Right renal pelvis (tissue), 4 donors: Measurements from ENCODE around the gene PLAAT3. TPM values are rescaled to one million over a fixed set of nuclear protein-coding genes. Genes with fewer than 3 reads are reported as not detected.
"Not testable (repeated sequence)": the region's sequence is repeated elsewhere in the genome, so short reads cannot be mapped to it uniquely, and the experiment has no call there.

ENCODE experiments used
- DNase-seq, 4 donors: peaks; one replicate each; pipeline ENCODE4 v3.0.0-alpha.2; 2013; ENCODE audit warnings: low read depth in 4 of 4, low spot score in 3 of 4, missing footprints in 1 of 4
- polyA plus RNA-seq, 4 donors: library from polyadenylated mRNA; unstranded; fragments of 120-200 nt; gene quantifications; one replicate each; pipeline ENCODE4 v1.2.1, GENCODE V29; 2013; ENCODE audit not compliant: insufficient read length in 4 of 4

Gene PLAAT3
- polyA plus RNA-seq: 10 to 100 TPM; 11.4 to 21.1 (median 16.6) TPM

GRCh38 chr11:63614136-63614671, at the start of gene PLAAT3:
TSS of gene PLAAT3 (minus strand) at chr11:63614433. CDS start at chr11:63614014, 419 bp downstream.
- no peak for DNase-seq

- DNase-seq: no peak
These were observed 49.6 kb upstream of the PLAAT3 start for GRCh38 chr11:63663809-63664208.

GRCh38 chr11:63660972-63661371, 46.7 kb upstream of the PLAAT3 start:
- DNase-seq: no peak

GRCh38 chr11:63652671-63653070, 38.4 kb upstream of the PLAAT3 start:
- DNase-seq: no peak

- no peak for DNase-seq
These were observed 29.0 kb upstream of the PLAAT3 start for GRCh38 chr11:63643205-63643604.

GRCh38 chr11:63641727-63642126, 27.5 kb upstream of the PLAAT3 start:
- no peak for DNase-seq

- DNase-seq: no peak
These were observed 25.1 kb upstream of the PLAAT3 start for GRCh38 chr11:63639199-63639832.

- not testable (repeated sequence) for DNase-seq
These were observed 24.2 kb upstream of the PLAAT3 start for GRCh38 chr11:63638436-63638835.

GRCh38 chr11:63635762-63636465, 21.7 kb upstream of the PLAAT3 start:
- no peak for DNase-seq

GRCh38 chr11:63629426-63629825, 15.2 kb upstream of the PLAAT3 start:
- no peak for DNase-seq

- DNase-seq: no peak
These were observed 9.4 kb upstream of the PLAAT3 start for GRCh38 chr11:63623513-63624140.

GRCh38 chr11:63622323-63622722, 8.1 kb upstream of the PLAAT3 start:
- no peak for DNase-seq

GRCh38 chr11:63621071-63621470, 6.8 kb upstream of the PLAAT3 start:
- no peak for DNase-seq

- no peak for DNase-seq
These were observed 5.7 kb upstream of the PLAAT3 start for GRCh38 chr11:63619967-63620366.

- not testable (repeated sequence) for DNase-seq
These were observed 3.5 kb upstream of the PLAAT3 start for GRCh38 chr11:63617686-63618085.

- DNase-seq: no peak
These were observed 2.7 kb upstream of the PLAAT3 start for GRCh38 chr11:63616953-63617352.

GRCh38 chr11:63613517-63614135, 607 bp downstream of the PLAAT3 start:
- DNase-seq: no peak

- DNase-seq: no peak
These were observed 2.1 kb downstream of the PLAAT3 start for GRCh38 chr11:63612181-63612580.

- no peak for DNase-seq
These were observed 2.9 kb downstream of the PLAAT3 start for GRCh38 chr11:63611395-63611747.

- DNase-seq: no peak
These were observed 3.4 kb downstream of the PLAAT3 start for GRCh38 chr11:63610604-63611394.
